Transverse colon (tissue), 4 donors: Measurements from ENCODE around the gene EXD2.
"Not testable (repeated sequence)": the region's sequence is repeated elsewhere in the genome, so short reads cannot be mapped to it uniquely, and the experiment has no call there.

ENCODE experiments used
- CTCF ChIP-seq, 5 experiments: fragments of 200-600 bp in 3 of 5; fragments of 450-650 bp in 2 of 5; sonication (generic) in 3 of 5; IDR thresholded peaks; 1 replicate in 2 of 5; 2 replicates in 3 of 5; pipeline ENCODE4 v1.5.1; 2016 to 2017; ENCODE audit warnings: antibody characterized with exemption in 5 of 5, inconsistent platforms in 3 of 5, mild to moderate bottlenecking in 2 of 5, moderate library complexity in 1 of 5
- EP300 ChIP-seq: sonication (generic); formaldehyde crosslinking; IDR thresholded peaks from one replicate; pipeline ENCODE4 v1.6.1; 2017; ENCODE audit warnings: antibody characterized with exemption, low read depth
- POLR2A ChIP-seq: fragments of 450-650 bp; IDR thresholded peaks from one replicate; pipeline ENCODE4 v1.6.1; 2016; ENCODE audit warnings: antibody characterized with exemption, mild to moderate bottlenecking, moderate library complexity
- POLR2AphosphoS5 ChIP-seq, 3 donors: sonication (generic); formaldehyde crosslinking; IDR thresholded peaks; one replicate each; pipeline ENCODE4 v1.6.1; 2016; ENCODE audit warnings: antibody characterized with exemption in 3 of 3

GRCh38 chr14:69277356-69277755 is 86.1 kb downstream of the EXD2 start:
- TF ChIP-seq POLR2AphosphoS5 (IDR thresholded peaks at IDR 0.05); CTCF (IDR thresholded peaks at IDR 0.05); POLR2A; EP300: not testable (repeated sequence)
